Measurements from ENCODE around the gene MBP.
"Not testable (repeated sequence)": the region's sequence is repeated elsewhere in the genome, so short reads cannot be mapped to it uniquely, and the experiment has no call there.

MBP gene

GRCh38 chr18:77043541-77044280, 88.9 kb downstream of the MBP start:
- no peak for DNase-seq

DNA sequence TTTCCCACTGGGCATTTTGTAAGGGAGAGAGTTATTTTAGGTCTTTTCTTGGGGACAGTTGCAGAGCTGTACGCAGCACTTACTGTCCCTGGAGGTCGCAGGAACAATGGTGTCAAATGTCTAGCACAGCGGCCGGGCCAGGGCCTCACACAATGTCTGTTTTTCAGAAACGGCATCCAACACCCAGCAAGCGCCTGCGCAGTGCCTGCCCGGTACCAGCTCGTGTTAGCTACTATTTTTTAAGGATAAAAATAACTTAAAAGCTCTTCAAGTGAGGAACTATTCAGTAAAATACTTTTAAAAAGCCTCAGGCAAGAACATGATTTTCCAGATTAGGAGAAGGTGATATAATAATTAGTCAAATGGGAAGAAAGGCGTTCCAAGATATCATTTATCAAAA, 90.0 kb downstream of the MBP start:
- DNase-seq: no peak

GRCh38 chr18:77039196-77040130, 93.1 kb downstream of the MBP start:
- no peak for DNase-seq

- no peak for DNase-seq
Measured at GRCh38 chr18:77038182-77038858, 94.3 kb downstream of the MBP start.

DNA sequence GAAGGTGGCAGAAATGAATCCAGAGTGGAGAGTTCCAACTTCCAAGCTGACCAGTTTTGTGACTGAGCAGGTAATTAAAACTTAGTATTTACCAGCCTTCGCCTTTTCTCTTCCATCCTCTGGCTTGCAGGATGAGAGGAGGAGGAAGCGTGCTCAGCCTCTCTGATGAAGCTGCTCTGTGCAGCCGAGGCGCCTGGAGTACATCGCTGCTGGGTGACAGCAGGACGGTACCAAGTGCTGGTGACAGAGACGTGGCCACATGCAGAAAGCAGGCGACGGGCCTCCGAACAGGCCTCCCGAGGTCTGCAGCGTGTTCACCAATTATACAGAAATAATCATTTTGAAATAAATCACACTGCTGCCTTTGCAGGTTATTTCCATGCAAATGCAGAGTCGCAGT, 95.0 kb downstream of the MBP start:
- DNase-seq: no peak

DNA sequence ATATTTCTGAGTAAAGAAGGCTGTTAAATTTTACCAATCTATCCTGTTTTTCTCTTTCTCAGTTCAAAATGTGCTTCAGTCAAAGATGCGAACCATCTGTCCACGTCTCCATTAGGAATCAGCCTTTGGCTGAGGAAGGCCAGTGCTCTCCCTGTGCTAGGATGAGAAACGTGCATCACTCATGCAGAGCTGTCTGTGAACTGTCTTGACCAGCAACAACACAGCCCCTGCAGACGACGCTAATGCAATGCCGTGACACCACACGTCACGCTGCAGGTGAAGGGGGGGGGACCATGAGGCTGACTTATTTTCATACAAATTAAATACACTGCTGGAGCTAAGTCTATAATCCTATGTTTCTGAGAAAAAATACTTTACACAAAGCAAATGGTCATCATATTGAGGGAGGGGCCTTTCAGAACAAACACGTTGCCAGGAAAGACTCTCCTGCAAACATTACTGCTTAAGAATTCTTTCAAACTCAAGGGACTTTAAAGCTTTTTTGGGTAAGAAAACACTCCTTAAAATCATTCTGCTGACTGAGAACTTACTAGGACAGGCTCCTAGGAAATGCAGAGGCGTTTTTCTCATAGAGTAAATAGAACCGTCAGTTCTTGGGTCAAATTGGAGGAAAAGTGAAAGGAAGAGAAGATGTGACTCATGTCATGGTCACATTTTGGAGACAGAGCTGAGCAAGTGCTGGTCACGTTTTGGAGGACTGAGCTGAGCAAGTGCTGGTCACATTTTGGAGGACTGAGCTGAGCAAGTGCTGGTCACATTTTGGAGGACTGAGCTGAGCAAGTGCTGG, 97.0 kb downstream of the MBP start:
- DNase-seq: no peak

DNA sequence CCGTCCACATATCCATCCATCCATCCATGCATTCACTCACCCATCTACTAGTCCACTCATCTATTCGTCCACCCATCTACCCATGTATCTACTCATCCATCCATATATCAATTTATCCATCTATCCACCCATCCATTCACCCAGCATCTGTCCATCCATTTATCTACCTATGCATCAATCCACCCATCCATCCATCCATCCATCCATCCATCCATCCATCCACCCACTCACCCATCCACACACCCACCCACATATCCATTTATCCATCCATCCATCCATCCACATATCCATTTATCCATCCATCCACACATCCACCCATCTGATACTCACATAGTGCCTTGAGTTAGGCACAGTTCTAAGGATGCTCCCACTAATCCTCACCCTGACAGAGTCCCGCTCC, 99.0 kb downstream of the MBP start:
- DNase-seq: no peak

- DNase-seq: no peak
Measured at GRCh38 chr18:77032181-77032701, 100.3 kb downstream of the MBP start.

DNA sequence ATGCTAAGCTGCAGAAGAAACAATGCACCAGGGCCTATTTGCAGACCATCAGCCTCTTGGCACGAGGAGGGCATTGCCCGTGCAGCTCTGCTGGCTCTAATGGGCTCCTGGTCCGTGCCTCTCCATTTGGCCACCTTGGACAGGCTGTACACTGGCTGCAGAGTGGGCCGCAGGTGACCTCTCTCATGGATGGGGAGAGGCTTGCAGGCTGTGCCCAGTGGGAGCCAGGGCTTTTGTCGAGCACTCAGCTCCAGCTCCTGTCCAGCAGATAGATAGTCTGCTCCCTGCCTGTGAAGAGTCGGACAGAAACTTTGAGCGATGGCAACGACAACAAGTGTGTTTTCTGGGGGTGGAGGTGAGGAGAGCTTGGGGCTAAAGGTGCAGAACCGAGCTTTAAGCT, 100.9 kb downstream of the MBP start:
- no peak for DNase-seq

GRCh38 chr18:77030201-77030600, 102.4 kb downstream of the MBP start:
- no peak for DNase-seq

GRCh38 chr18:77025831-77026363, 106.7 kb downstream of the MBP start:
- DNase-seq: no peak

GRCh38 chr18:77025123-77025522, 107.5 kb downstream of the MBP start:
- DNase-seq: no peak

DNA sequence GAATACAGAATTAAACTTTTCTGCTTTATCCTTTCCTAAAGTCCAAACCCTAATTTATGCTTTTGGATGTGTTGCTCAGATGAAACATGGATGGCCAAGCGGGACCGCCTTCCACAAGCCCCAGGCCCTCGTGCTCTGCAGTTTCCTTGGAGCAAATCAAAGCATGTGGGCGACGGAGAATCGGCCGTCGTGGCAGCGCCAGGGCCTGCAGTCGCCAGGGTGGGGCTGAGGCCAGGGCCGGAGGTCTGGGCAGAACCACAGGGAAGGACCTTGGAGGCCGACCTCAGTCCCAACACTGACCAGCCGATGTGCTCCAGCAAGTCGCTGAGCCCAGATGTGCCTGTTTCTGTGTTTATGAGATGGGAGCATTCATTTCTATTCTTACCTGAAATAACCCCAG, 108.1 kb downstream of the MBP start:
- DNase-seq: no peak

- DNase-seq: no peak
Measured at GRCh38 chr18:77023102-77023782, 109.3 kb downstream of the MBP start.

- DNase-seq: no peak
Measured at GRCh38 chr18:77022556-77022955, 110.0 kb downstream of the MBP start.

DNA sequence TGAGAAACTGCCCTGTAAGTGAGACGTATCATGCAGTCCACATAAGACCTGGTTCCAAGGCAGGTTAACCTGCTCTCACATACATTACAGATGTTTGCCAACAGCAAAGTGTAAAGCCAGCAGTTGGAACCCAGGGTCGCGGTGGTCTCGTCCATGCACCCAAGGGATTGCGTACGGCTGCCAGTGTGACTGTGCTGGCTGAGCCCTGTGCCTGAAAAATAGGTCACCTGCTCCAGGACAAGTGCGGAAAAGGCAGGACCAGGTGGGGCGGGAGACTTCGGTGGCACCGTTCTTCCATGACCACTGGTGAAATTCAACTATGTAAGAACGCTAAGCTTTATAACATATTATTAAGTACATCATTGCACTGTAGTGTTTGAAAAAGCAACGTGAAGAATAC, 110.5 kb downstream of the MBP start:
- DNase-seq: no peak

GRCh38 chr18:77021478-77021877, 111.1 kb downstream of the MBP start:
- not testable (repeated sequence) for DNase-seq

GRCh38 chr18:77021075-77021474, 111.5 kb downstream of the MBP start:
- no peak for DNase-seq

- DNase-seq: no peak
Measured at GRCh38 chr18:77020561-77020960, 112.0 kb downstream of the MBP start.

GRCh38 chr18:77019641-77020040, 112.9 kb downstream of the MBP start:
- no peak for DNase-seq

DNA sequence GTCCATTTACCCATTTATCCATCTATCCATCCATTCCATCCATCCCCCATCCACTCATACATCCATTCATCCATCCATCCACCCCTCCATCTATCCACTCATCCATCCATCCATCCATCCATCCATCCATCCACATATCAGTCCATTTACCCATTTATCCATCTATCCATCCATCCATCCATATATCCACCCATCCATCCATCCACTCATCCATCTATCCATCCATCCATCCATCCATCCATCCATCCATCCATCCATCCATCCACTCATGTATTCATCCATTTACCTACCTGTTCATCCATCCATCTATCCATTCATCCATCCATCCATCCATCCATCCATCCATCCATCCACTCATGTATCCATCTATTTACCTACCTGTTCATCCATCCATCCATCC, 113.9 kb downstream of the MBP start:
- not testable (repeated sequence) for DNase-seq

- no peak for DNase-seq
Measured at GRCh38 chr18:77017355-77017754, 115.2 kb downstream of the MBP start.
